Pons (tissue), 1 donor: ENCODE measurements around the gene PHACTR1.

ENCODE experiments used
- DNase-seq: peaks from one replicate; pipeline ENCODE4 v3.0.0-alpha.2; 2016; ENCODE audit warnings: low spot score

Gene PHACTR1

GRCh38 chr6:13030396-13030795, 313.8 kb downstream of the PHACTR1 start:
- DNase-seq: no peak

GRCh38 chr6:13032566-13032965, 316.0 kb downstream of the PHACTR1 start:
- no peak for DNase-seq

- DNase-seq: no peak
Measured at GRCh38 chr6:13033145-13033544, 316.6 kb downstream of the PHACTR1 start.

- no peak for DNase-seq
Measured at GRCh38 chr6:13034316-13034715, 317.7 kb downstream of the PHACTR1 start.

DNA sequence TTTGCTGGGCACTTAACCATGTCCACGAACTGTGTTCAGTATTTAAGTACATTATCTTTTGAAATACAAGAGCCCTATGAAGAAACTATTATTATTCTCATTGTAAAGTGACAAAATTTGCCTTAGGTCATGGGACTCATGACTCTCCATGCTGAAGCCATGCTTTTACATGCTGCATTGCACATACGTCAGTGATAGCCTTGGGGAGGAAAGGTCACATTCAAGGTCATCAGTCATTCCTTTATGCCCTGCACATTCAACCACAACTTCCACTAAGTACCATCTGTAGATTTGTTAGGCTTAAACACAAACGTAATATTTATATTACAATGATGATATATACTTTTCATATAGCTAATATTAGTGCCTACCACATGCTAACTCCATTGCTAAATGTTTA, 319.0 kb downstream of the PHACTR1 start:
- no peak for DNase-seq

- no peak for DNase-seq
Measured at GRCh38 chr6:13038315-13038714, 321.7 kb downstream of the PHACTR1 start.

DNA sequence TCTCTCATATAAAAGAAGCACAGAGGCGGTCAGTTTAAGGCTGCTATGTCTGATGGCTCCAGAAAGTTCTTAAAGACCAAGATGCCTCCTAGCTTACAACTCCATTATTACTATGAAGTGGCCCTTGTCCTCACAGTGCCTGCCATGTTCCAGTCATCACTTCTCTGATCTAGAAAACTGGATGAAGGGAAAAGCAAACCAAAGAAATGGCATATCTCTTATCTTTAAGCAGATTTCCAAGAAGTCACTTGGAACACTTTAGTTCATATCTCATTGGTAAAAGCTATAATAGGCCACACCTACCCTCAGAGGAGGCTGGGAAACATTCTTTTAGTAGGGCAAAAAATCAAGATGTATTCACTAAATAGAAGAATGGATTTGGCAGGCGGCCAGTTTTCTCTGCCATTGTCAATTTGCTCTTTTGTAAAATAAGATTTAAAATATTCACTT, 322.2 kb downstream of the PHACTR1 start:
- no peak for DNase-seq

DNA sequence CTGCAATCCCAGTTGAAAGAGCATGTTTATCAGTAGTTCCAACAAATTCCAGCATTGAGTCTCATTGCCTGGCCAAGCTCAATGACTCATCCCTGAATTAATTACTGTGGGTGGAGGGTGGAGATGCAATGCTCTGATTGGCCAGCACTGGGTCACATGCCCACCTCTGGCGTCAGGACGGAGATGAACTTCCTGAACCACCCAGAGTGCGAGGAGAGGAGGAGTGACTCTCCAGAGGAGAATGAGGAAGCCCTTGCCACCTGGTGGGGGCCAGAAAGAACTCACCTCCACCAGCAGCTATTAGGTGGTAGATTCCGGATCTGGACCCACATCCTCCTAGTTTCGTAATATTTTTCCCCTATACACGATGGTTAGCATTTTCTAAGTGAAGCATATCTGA, 327.8 kb downstream of the PHACTR1 start:
- DNase-seq: no peak

GRCh38 chr6:13044896-13045295, 328.3 kb downstream of the PHACTR1 start:
- no peak for DNase-seq

- no peak for DNase-seq
Measured at GRCh38 chr6:13045676-13046075, 329.1 kb downstream of the PHACTR1 start.

- DNase-seq: no peak
Measured at GRCh38 chr6:13046084-13046483, 329.5 kb downstream of the PHACTR1 start.

- DNase-seq: no peak
Measured at GRCh38 chr6:13048113-13048512, 331.5 kb downstream of the PHACTR1 start.

GRCh38 chr6:13049666-13050254, 333.2 kb downstream of the PHACTR1 start:
- DNase-seq: no peak

GRCh38 chr6:13053006-13053461, 336.5 kb downstream of the PHACTR1 start:
- no peak for DNase-seq

DNA sequence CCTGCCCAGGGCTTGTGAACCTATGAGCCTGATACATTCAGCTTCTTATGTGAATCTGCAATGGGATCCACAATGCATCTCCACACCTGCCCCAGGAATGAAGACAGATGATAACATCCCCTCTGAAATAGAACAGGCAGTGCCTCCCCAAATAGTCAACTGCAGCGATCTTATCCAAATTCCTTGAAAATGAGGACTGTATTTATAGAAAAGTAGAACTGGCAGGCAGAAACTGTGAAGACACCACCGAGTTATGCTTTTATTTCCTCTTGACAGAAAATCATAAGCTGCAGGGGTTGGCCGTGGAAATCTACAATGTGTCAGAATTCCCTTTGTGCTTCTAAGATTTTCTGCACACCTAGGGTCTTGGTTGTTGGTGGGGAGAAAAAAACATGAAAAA, 341.5 kb downstream of the PHACTR1 start:
- DNase-seq: no peak

DNA sequence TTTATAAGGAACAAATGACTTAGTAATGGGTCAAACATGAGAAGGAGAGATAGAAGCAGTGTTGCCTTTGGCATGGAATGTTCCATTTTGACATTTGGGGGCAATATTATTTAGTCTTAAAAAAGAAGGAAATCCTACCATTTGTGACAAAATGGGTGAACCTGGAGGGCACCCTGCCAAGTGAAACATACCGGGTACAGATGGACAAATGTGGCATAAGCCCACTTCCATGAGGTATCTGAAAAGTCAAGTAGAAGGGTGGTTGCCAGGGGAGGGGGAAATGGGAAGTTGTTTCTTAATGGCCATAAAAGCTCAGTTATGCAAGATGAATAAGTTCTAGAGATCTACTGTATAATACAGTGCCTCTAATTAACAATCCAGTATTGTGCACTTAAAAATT, 342.5 kb downstream of the PHACTR1 start:
- DNase-seq: no peak

GRCh38 chr6:13063300-13063918, 346.8 kb downstream of the PHACTR1 start:
- DNase-seq: no peak

GRCh38 chr6:13065581-13065980, 349.0 kb downstream of the PHACTR1 start:
- no peak for DNase-seq

DNA sequence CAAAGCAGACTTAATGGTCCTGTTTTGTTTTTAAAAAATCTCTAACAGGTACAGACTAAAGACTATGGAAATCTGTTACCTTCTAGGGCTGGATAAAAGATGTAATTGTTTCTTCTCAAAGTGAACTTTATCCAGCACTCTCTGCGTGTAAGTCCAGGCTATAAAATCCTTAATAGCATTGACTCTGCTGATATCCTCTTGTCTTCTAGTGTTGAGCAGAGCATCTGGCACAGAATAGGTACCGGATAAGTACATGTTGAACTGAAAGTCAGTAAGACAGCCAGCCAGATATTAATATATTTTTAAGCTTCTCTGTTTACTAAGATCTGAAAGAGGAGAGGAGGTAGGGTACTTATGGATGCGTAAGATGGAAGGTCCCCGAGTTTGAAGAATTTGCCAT, 349.5 kb downstream of the PHACTR1 start:
- no peak for DNase-seq

GRCh38 chr6:13066820-13067219, 350.3 kb downstream of the PHACTR1 start:
- DNase-seq: no peak

DNA sequence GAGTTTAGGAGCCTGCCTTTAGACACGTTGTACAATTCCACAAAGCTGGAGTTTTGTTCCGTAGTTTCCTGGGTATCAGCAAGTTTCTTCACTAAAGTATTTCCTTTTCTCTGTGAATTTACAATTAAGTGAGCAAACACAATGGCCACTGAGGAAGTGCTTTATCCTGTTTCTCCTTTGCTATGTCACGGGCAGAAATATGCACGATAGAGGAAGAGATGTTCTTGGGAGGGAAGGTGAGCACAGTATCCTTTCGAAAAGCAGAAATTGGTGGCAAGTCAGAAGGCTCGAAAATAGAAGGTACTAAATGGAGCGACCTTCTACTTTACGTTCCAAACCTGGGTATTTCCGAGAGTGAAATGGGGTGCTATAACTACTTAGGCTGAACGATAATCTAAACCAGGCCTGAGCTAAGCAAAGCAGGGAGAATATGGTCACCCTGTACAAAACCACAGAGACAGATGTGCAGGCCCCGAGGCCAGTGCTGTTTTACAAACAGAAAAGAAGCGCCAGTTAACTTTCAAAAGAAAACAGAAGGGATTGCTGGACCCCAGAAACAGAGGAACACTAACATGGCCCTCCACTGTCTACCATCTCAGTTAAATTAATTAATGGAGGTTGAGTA, 352.1 kb downstream of the PHACTR1 start:
- no peak for DNase-seq

GRCh38 chr6:13071550-13072345, 355.2 kb downstream of the PHACTR1 start:
- peak; percentile 90 for DNase-seq
